Inflammatory macrophage (primary cell): Measurements from ENCODE around the gene HSPG2.
"Not testable (repeated sequence)": the region's sequence is repeated elsewhere in the genome, so short reads cannot be mapped to it uniquely, and the experiment has no call there.

Experiments
- DNase-seq, 2 donors: peaks; one replicate each; pipeline ENCODE4 v3.0.0-alpha.2; 2020 to 2022
- total RNA-seq, 18 experiments: gene quantifications; one replicate each; lab custom pipeline; 2026; ENCODE audit warnings: mixed read lengths in 6 of 18, inconsistent platforms in 2 of 18; lab: John Stamatoyannopoulos, UW

Gene HSPG2
- total RNA-seq: 3.9 to 51.0 (median 8.5) reads per million in 18 experiments

DNA sequence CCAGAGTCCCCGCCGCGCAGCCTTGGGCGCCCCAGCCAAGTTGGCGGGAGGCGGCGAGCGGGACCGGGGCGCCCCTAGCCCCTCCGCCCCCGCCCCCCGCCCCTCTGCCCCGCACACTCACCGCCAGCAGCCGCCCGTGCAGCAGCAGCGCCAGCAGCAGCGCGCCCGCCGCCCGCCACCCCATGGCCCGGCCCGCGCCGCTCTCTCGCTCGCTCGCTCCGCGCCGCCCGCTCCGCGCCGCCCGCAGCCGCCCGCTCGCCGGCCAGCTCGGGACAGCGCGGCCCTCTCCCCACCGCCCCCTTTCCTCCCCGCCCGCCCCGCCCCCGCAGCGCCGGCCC is at the start of gene HSPG2:
HSPG2 (minus strand) TSS at position 277 of the 338 bp plus-strand sequence; CDS start at position 184, 93 bp downstream.
- DNase-seq: no peak

DNA sequence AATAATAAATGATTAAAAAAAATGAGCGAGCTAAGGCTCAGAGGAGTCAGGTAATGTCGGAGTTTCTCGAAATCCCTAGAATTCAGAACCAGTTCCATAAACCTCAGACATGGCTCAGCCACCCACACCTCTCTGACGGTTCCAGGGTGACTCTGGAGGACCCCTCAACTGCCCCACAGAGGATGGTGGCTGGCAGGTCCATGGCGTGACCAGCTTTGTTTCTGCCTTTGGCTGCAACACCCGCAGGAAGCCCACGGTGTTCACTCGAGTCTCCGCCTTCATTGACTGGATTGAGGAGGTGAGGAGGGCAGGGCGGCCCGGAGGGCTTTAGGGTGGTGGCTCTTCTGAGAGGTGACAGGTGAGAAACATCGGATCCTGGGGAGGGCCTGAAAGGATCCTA is 49.3 kb upstream of the HSPG2 start:
- DNase-seq: not testable (repeated sequence)

DNA sequence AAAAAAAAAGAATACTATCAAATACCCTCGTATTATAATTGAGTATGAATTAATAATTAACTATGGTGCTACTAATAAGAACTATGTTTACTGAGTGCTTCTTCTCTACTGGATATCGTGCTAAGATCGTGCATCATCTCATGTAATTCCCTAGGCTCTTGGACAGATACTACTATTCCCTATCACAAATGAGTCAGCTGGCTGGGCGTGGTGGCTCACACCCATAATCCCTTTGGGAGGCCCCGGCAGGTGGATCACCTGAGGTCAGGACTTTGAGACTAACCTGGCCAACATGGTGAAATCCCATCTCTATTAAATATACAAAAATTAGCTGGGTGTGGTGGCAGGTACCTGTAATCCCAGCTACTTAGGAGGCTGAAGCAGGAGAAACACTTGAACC is 48.8 kb upstream of the HSPG2 start:
- DNase-seq: not testable (repeated sequence)

DNA sequence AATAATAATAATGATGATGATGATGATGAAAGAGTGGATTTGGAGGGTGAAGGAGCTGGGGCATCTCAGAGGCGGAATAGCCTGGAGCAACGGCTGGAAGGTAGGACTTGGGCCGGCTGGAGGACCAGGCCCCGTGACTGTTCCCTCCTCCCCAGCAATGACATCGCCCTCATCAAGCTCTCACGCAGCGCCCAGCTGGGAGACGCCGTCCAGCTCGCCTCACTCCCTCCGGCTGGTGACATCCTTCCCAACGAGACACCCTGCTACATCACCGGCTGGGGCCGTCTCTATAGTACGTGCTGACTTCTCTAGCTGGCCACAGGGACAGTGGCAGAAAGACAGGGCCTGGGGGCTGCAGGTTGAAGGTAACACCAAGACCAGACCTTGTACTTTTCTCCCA is 46.4 kb upstream of the HSPG2 start:
- DNase-seq: not testable (repeated sequence)

DNA sequence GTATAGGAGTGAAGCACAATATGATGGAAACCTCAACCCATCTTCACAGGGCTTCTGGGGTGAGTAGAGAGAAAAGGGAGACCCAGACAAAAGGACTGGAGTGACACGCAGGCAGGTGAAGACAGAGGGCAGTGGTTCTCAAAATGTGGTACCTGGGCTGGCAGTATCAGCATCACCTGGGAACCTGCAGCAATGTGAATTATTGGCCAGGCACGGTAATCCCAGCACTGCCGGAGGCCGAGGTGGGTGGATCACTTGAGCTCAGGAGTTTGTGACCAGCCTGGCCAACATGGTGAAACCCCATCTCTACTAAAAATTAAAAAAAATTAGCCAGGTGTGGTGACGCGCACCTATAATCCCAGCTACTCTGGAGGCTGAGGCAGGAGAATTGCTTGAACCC is 45.0 kb upstream of the HSPG2 start:
- not testable (repeated sequence) for DNase-seq

DNA sequence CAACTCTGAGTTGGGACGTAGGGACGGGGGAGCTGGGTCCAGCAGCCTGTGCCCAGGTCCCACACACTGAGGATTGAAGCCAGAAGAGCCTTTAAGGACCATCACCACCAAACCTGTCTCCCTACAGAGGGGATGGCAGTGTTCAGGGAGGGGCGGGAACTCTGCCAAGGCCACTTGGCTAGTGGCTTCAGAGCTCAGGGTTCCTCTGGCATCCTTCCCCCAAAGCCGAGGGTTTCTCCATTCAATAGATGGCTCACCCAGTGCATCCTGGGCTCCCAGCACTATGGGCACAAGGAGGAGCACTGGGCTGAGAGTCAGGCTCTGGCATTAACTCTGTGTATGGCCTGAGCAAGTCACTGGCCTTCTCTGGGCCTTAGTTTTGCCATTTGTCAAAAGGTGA is 44.1 kb upstream of the HSPG2 start:
- not testable (repeated sequence) for DNase-seq

DNA sequence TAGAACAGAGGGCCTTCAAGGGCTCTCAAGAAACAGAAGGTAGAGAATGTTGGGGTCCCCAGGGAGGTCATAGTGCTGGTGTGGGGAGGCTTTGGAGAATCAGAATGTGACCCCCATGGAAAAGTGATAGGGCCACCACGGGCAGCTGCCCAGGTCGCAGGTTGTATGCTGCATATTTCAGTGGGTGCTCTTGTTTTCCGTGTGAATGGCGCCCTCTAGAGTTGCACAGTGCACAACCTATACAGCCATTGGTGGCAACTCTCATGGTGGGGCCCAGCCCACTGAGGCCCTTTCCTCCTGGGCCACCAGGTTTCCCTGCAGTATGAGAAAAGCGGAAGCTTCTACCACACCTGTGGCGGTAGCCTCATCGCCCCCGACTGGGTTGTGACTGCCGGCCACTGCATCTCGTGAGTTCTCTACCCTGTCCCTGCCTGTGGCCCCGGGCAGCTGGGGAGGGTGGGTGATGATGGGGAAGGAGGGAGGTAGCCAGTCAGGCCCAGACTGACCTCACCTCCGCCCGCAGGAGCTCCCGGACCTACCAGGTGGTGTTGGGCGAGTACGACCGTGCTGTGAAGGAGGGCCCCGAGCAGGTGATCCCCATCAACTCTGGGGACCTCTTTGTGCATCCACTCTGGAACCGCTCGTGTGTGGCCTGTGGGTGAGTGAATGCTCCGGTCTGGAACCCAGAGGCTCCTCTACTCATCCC is 43.6 kb upstream of the HSPG2 start:
- DNase-seq: not testable (repeated sequence)

DNA sequence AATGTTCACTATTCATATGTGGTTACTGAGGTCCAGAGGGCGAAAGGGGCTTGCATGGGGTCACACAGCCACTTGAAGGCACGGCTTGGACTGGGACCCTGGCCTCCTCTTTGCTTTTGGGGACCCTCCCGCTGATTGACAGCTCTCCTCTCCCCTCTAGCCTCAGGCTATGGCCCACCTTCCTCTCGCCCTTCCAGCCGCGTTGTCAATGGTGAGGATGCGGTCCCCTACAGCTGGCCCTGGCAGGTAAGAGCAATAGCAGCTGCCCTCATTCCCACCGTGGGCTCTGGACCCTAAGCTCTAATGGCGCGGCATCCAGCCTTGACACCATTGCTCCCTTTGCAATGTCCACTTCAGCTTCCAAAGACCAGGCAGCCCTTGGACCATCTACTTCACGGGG is 41.1 kb upstream of the HSPG2 start:
- DNase-seq: not testable (repeated sequence)

DNA sequence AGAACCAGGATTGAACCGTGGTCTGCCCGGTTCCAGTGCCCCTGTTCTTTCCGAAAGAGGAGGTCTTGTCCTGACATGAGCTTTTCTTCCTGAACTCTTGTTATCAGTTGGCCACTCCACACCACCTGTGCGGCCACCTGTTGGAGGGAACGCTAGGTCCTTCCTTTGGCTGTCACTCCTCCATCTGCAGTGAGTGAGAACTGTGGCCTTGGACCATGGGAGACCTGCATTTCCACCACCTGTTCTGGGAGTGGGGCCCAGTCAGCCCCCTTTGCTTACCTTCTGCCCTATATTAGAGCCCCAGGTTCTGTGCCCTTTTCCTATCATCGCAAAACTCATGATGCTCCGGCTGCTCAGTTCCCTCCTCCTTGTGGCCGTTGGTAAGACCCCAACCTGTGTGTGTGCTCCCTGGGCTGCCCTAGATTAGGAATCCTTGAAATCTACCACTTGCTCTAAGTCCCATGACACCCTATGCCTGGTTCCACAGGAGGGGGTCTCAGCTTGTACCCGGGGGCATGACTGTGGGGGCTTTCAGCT is 39.7 kb upstream of the HSPG2 start, which contains the start of gene CELA3B:
CELA3B (plus strand) TSS at position 320 of the 537 bp plus-strand sequence; CDS start at position 338, 18 bp downstream.
- DNase-seq: not testable (repeated sequence)

DNA sequence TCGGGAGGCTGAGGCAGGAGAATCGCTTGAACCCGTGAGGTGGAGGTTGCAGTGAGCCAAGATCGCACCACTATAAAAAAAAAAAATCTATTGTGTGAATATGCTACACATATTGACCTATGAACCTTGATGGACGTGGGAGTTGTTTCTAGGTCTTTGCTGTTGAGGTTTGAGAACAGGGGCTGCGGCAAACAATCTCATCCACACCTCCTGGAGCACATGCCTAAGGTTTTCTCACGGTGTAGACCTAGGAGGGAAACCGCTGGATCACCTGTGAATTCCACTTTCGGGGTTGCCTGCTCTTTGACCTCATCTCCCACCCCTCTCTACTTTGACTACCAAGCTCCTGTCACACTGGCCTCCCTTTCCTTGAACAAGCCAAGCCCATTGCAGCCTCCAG is 38.2 kb upstream of the HSPG2 start:
- not testable (repeated sequence) for DNase-seq

DNA sequence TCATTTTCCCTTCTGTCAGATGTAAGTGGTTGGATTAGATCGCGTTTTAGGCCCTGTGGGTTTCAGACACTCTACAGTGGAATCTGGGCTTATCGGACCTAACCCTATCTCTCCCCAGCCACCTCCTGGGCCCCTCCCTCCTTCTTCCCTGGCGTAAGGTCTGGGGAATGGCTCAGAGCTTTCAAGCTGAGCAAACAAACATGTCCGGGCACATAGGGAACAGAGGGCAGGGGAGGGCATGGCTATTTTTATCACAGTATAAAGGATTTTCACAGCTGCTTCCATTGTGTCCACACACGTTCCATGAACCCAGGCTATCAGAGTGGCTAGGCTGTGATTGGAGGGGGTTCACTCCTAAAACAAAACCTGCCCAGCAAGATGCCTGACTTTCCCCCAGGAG is 37.6 kb upstream of the HSPG2 start:
- not testable (repeated sequence) for DNase-seq

DNA sequence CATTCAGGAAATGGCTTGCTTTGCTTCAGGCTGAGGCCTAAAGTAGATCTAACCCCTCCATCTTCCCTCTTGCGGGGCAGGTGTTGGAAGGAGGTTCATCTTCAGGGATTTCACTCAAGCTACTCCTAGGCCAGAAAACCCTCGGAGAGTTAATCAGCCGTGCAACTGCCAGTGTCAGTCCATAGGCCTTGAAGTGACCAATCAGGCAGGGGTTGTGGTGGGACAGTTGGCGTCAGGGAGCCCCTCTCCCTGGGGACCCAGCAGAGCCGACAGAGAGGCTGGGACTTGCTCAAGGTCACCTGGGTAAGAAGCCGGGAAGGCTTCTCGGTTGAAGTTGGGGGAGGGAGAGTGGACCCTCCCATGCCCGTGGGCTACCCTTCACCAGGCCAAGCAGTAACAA is 36.8 kb upstream of the HSPG2 start:
- DNase-seq: not testable (repeated sequence)

DNA sequence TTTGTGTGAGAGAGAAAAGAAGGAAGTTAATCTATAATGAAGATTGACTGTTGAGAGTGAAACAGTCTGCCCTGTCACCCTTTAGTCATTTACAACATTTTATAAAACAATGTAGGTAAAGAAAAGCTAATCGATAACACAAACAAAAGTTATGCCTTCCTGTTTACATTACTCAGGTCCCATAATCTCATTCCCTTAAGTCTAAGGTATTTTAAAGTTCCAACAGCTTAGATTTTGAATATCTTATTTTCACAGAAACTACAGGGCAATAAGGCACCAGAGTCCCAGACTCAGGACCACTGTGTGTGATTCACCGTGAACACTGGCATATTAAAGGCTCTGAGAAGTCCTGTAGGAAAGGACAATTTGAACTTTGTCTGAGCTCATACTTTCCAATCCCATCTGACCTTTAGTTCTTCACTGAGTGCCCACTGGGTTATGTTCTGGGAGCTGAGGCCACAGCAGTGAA is 35.9 kb upstream of the HSPG2 start:
- DNase-seq: not testable (repeated sequence)

DNA sequence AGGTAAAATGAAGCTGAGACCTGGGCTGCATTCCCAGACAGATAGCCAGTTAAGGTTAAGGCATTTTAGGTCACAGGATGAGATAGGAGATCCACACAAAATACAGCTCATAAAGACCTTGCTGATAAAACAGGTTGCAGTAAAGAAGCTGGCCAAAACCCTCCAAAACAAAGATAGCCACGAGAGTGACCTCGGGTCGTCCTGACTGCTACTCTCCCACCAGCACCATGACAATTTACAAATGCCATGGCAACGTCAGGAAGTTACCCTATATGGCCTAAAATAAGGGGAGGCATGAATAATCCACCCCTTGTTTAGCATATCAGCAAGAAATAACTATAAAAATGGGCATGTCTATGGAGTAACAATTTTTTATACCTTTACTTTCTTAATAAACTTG is 33.4 kb upstream of the HSPG2 start:
- not testable (repeated sequence) for DNase-seq

DNA sequence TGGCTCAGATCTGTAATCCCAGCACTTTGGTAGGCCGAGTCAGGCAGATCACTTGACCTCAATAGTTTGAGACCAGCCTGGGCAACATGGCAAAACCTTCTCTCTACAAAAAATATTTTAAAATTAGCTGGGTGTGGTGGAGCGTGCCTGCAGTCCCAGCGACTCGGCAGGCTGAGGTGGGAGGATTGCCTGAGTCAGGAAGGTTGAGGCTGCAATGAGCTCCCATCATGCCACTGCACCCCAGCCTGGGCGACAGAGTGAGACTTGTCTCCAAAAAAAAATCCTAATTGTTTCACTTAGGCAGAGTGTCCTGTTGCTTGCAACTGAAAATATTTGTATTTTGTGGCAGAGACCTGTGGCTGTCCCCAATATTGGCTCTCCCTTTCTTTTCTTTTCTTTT is 32.0 kb upstream of the HSPG2 start:
- DNase-seq: not testable (repeated sequence)

DNA sequence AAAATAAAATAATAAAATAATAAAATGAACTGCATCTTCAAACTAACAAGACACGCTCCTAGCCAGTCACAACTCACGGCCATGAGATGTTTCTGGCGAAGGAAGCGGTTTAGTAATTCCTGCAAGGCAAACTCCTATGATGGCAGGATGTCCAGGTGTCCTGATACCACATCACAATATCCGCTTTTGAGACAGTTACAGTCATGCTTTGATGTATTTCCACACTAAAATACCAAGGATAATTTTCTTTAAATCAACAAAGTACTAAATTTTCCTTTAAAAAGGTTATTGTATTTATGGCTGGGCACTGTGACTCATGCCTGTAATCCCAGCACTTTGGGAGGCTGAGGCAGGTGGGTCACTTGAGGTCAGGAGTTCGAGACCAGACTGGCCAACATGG is 30.1 kb upstream of the HSPG2 start:
- DNase-seq: not testable (repeated sequence)

DNA sequence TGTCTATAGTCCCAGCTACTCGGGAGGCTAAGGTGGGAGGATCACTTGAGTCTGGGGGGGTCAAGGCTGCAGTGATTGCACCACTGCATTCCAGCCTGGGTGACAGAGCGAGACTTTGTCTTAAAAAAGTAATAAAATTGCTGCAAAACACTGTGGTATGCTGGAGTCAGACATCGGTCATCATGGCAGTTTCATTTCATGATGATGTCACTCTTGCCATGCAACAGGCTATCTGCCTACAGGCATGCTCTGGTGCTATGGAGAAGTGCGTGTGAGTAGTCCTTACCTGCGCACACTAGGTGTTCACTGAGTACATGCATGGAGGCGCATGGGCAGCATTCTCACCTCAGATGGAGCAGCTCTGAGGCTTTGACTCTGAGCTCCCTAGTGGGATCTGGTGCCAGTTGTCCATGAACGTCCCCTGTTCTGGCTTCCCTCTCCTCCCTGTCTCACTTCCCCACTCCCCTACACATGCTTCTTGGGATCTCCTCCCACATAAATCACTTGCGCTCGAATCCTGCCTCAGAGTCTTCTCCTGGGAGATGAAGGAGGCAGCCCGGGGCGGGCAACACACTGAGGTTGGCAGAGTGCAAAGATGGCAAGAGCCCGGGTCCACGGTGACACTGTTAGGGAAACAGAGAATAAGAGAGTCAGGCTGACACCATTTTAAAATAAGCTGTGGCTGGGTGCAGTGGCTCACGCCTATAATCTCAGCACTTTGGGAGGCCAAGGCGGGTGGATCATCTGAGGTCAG is 29.3 kb upstream of the HSPG2 start:
- peak; percentile 17 to 62 for DNase-seq

DNA sequence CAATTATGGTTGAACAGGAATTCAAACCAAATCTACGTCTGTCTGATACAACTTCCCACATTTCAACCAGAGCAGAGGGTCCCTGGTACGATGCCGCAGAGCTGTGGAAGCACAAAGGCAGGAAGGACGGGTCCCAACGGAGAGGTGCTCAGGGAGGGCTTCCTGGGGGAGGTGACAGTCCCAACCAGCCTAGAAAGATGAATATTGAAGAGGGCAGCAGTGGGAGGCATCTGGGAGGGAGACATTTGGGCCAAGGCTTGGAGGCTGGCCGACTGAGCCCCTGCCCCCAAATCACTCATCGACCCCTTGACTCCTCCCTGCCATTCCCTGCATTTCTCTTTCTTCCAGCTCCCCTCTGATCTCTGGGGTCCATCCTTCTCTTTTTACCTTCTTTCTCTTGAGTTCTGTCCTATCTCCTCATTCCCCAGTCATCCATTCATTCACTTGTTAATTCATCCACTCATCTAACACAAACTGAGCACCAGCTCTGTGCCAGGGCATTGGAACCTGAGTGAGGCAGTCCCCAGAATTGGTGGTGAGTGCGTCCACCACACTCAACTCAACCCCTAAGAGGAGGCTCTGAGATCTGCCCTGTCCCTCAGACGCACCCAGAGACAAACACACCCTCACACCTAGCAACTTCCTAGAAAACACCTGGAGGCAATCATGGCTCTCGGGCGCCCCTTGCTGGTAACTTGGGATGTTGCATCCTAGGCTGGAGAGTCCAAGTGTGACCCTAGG is 26.5 kb upstream of the HSPG2 start:
- peak; percentile 75 to 84 for DNase-seq

DNA sequence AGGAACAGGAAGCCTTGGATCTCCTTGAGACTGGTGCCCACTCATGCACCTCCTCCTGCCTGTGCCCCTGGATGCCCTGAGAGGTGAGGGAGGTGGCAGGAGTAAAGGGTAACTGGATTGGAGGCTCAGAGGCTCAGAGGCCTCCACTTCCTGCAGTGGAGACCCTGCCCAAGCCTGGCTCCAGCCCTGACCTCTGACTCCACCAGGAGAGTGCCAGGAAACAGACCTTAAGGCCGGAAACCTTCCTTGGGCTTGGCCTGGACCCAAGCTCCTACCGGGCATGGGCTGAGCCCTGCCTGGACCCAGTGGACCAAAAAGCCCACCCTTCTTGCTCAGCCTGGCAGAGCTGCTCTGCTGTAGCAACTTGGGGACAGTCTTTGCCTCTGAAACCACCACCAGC is 24.7 kb upstream of the HSPG2 start:
- DNase-seq: no peak

DNA sequence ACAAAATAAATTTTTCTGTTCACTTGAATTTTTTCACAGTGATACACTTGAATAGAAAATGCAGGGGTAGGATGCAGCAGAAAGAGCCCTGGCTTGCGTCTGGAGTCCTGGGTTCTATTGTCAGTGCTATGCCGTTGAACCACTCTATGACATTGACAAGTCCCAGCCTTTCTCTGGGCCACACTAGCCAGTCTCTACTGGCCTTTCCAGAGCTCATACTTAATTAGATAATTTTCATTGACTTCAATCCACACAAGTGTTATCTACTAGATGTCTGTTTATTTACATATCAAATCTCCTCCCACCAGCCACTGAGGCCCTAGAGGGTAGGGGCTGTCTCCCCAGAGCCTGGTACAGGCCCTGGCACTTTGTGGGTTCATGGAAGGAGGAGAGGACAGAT is 24.2 kb upstream of the HSPG2 start:
- no peak for DNase-seq

DNA sequence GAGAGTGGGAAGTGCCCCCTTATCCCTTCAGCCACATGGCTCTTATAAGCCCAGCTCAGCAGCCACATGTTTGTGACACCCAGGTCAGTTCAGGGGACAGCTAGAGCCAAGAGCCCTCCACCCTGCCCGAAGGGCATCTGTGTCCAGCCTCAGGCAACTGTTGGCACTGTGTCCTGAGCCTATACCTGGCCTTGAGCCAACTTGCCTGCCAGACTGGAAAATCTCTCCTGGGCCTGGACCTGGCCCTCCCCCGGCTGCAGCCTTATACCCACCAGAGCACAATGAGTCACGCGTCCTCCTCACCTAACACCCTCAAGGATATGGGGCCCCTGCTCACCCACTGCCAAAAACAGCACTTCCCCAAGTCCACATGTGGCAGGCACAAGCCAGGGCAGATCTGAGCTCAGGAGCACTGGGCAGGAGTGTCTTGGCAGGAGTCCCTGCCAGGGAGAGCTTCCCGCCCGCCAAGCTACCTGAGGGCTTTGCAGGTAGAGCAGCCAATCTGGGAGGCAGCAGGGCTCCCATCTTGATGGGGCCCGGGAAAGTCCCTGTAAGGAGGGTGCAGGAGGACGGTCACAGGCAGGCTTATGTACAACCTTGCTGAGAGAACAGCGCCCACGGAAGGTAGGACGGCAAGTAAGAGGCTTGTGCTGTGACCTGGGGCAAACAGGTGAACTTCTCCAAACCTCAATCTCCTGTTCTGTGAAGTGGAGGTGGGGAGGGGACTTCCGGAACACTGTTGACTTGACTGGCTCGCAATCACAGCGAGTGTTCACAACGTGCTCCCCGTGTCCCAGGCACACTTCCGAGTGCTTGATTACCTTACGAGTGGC is 19.8 kb upstream of the HSPG2 start:
- no peak for DNase-seq
